Measurements from ENCODE around the gene VDR.
"Not testable (repeated sequence)": the region's sequence is repeated elsewhere in the genome, so short reads cannot be mapped to it uniquely, and the experiment has no call there.

The VDR gene

DNA sequence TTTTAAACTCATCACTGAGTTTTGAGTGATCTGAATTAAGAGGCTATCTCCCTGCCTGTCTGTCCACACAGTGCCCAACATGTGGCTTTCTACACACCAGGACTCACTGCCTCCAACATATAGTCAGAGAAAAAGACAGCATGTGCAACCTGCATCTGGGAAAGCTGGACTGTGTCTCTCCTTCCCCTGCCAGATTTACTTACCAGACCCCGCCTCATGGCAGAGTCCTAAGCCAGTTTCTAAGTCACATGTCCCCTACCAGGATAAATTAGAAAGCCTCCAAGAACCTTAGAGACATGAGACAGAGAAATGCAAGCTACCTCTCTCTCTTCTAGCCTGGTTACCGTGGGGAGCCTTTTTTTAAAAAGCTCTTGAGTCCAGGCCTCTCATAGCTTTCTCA is 82.4 kb downstream of the VDR start:
- no peak for DNase-seq
- Mint-ChIP-seq H3K9me3 (no peaks in the 10 kb centered on the region), H3K4me1 (peaks cover 45 to 46% of the 10 kb centered on the region in 2 donors), H3K27me3 (no peaks in the 10 kb centered on the region), H3K36me3 (peaks cover under 1 to 12% of the 10 kb centered on the region in 2 donors), H3K27ac (no peak overlapping the region), H3K4me3 (no peak overlapping the region)
- no peak for ATAC-seq (replicated peaks)

DNA sequence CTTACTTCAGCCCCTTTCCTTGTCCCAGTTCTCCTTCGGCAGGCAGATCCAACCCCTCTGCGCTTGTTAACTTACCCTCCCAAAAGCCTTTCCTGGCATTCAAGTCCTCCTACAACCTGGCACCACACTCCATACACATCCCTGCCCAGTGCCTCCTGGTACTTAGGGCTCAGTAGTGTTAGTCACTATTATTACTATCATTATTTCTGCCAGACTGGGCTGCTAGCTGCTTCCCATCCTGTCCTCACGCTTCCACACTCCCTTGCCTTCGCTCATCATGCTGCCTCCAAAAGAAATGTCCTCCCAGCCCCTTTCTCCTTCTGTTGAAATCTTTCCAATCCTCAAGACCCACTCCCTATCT is 83.5 kb downstream of the VDR start:
- H3K27ac Mint-ChIP-seq = no peak overlapping the region
- H3K9me3 Mint-ChIP-seq = no peaks in the 10 kb centered on the region
- DNase-seq = no peak

DNA sequence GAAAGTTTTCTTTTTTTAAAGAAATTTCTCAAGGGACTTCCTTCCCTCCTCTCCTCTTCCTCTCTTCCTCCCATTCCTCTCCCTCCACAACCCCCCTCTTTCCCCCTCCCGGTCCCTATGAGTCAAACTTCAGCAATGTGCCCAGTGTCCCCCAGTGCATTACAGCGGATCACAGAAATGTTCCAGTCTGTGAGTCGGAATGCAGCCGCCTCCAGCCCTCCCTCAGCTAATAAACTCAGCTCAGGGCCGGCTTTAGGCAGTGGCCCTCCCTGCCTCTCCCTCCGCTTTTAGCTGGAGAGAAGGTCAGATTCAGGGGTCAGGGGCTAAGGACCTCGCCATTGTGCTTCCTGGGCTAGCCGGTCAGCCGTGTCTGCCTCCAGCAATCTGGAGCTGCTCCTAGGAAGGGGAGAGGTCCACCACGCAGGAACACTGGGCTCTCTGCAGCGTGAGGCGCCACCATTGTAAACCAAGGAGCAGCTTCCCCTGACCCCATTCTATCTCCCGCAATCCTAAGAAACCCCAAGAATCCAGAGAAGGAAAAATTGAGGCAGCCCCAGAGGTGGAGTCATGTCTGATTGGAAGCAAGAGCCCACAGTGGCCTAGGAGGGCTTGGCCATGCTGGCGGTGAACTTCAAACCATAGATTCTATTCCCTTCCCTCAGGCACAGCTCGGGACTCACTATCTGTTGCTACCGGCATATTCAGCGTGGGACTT is 84.0 kb downstream of the VDR start:
- peak overlapping the region; percentile 97 for H3K27ac Mint-ChIP-seq
- peak overlapping the region; percentile 92 to 96 for H3K4me3 Mint-ChIP-seq
- no peaks in the 10 kb centered on the region for H3K9me3 Mint-ChIP-seq
- ATAC-seq (replicated peaks) (no peak), DNase-seq (no peak)
- H3K36me3 Mint-ChIP-seq = peaks cover 4 to 24% of the 10 kb centered on the region in 2 donors
- H3K27me3 Mint-ChIP-seq = no peaks in the 10 kb centered on the region
- H3K4me1 Mint-ChIP-seq = peaks cover 51 to 61% of the 10 kb centered on the region in 2 donors

More for the DNA sequence above, 83.5 kb downstream of the VDR start:
- no peak for ATAC-seq (replicated peaks)
- H3K4me3 Mint-ChIP-seq = peak overlapping the region; percentile 53 to 96
- peaks cover 2 to 21% of the 10 kb centered on the region in 2 donors for H3K36me3 Mint-ChIP-seq
- peaks cover 53 to 57% of the 10 kb centered on the region in 2 donors for H3K4me1 Mint-ChIP-seq
- H3K27me3 Mint-ChIP-seq = no peaks in the 10 kb centered on the region

DNA sequence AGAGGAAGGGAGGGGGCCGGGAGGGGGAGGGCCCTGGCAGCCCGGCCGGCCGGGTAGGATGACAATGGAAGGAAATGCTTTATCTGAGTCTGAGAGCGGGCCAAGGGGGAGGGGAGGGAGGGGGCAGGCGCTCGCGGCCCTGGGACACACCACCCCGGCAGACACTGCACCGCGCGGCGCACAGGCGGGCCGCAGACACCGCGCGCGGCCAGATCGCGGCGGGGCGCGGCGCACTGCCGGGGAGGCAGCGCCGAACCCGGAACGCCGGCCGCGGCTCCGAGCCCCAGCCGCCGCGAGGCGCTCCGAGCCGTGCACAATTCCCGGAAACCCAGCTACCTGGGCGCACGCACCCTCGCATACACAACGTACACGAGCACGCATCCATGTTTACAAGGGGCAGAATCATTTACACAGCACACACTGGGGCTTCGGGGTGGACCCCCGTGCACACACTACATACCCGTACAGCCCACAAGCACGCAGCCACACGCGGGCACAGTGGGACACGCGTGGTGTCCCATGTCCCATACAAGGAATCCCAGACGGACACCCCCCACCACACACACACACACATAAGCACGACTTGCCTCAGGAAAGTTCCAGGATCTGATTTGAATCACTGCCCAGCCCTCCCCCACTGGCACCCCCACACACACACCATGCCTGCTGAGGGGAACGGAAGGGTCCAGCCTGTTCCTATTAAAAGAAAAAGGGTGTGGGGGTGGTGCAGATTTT is 84.7 kb downstream of the VDR start, which contains the start of gene HDAC7:
Gene HDAC7 (minus strand): TSS at position 8 of the 735 bp plus-strand sequence. CDS start 118 bp downstream, outside the sequence.
- Mint-ChIP-seq H3K9me3 (no peaks in the 10 kb centered on the region), H3K36me3 (peaks cover 8 to 30% of the 10 kb centered on the region in 2 donors), H3K27me3 (no peaks in the 10 kb centered on the region), H3K27ac (peak within 1 kb of the TSS; percentile 99), H3K4me1 (peaks cover 48 to 63% of the 10 kb centered on the region in 2 donors), H3K4me3 (peak within 1 kb of the TSS; percentile 92 to 97)
- ATAC-seq (replicated peaks) = peak; percentile 69 to 71
- peak; percentile 40 for DNase-seq

DNA sequence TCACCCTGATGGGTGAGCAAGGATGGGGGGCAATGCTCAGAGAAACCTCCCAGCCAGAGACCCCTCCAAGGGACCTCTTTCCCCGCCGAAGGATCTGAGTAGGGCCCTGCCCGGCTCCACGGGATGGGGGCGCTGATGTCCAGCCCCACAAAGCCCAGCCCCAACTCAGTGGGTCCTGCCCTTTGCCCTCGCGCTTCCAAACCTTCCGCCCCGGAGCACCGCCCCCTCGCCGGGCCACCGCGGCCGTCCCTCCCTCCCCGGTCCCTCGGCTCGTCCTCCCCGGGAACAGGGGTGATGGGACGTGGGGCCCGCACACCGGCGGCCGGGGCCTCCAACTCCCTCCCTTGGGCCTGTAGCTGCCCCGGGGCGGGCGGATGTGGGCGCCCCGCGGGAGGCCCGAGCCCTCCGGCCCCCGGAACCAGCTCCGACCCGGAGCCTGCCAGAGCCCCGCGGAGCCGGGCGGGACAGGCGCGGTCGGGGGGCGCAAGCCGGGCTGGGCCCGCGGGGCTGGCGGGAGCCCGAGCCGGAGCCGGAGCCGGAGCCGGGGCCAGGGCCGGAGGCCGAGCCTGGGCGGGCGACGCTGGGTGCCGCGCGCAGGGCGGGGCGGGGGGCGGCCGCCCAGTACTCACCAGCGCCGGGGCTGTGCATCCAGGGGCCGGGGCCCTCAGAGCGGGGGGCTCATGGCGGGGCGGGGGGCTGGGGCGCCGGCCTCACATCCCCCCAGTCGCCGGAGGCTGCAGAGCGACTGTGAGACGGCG is 85.5 kb downstream of the VDR start:
- peak; percentile 48 for DNase-seq

DNA sequence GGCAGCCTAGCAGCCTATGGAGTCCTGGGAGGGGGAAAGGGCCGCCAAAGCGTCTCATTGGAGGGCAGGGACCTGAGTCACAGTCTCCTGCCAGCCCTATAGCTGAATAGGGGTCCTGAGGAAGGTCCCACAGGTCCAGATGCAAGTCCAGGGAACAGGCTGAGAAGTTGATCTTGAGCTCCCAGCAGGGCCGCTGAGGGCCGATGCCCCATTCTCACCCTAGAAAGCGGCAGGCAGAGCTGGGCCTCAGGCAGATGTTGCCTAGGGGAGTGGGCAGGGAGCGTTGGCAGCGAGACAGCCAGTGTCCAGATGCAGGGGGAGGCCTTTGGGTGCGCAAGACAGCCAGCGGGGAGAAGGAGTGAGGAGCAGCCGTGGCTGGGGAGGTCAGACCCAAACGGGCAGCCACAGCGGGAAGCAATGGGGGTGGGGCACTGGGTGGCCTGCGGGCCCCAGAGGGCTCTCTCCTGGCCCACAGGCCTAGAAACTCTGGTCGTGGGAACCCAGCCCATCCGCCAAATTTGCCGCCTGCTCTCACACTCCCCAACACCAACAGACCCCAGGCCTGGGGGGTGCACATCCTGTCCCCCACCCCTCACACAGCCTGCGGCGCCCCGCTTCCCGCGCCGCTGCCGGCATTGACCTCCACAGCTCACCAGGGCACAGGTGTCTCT is 86.2 kb downstream of the VDR start:
- Mint-ChIP-seq H3K36me3 (peaks cover 16 to 43% of the 10 kb centered on the region in 2 donors), H3K4me3 (peak overlapping the region; percentile 90 to 97), H3K27me3 (no peaks in the 10 kb centered on the region), H3K27ac (peak overlapping the region; percentile 99), H3K9me3 (peaks cover 0 to 5% of the 10 kb centered on the region in 2 donors), H3K4me1 (peaks cover 53 to 66% of the 10 kb centered on the region in 2 donors)
- peak; percentile 10 to 12 for ATAC-seq (replicated peaks)
- no peak for DNase-seq

More for the DNA sequence above, 85.5 kb downstream of the VDR start:
- Mint-ChIP-seq H3K27me3 (no peaks in the 10 kb centered on the region), H3K36me3 (peaks cover 10 to 37% of the 10 kb centered on the region in 2 donors), H3K4me1 (peaks cover 51 to 64% of the 10 kb centered on the region in 2 donors), H3K4me3 (peak overlapping the region; percentile 92 to 97), H3K9me3 (peaks cover 0 to 5% of the 10 kb centered on the region in 2 donors), H3K27ac (peak overlapping the region; percentile 99)
- peak; percentile 50 to 55 for ATAC-seq (replicated peaks)

DNA sequence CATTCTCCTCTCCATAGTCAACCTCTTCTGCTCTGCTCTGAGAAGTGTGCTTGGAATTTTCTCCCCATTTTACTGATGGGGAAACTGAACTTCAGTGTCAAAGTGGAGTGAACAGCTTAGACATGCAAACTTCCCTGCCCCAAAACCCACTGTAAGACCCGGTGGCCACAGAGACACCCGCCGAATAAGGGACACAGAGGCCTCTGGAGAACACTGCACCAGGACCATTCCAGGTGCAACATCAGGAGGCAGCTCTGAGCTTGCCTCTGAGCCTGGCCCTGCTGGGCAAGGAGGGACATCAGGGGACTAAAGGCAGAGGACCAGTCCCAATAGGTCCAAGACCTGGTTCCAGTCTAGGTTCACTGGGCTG is 86.8 kb downstream of the VDR start:
- Mint-ChIP-seq H3K9me3 (peaks cover 0 to 5% of the 10 kb centered on the region in 2 donors), H3K27ac (peak overlapping the region; percentile 99), H3K4me1 (peaks cover 58 to 72% of the 10 kb centered on the region in 2 donors), H3K4me3 (peak overlapping the region; percentile 90 to 97), H3K36me3 (peaks cover 20 to 48% of the 10 kb centered on the region in 2 donors), H3K27me3 (no peaks in the 10 kb centered on the region)
- DNase-seq = no peak
- ATAC-seq (replicated peaks) = no peak

DNA sequence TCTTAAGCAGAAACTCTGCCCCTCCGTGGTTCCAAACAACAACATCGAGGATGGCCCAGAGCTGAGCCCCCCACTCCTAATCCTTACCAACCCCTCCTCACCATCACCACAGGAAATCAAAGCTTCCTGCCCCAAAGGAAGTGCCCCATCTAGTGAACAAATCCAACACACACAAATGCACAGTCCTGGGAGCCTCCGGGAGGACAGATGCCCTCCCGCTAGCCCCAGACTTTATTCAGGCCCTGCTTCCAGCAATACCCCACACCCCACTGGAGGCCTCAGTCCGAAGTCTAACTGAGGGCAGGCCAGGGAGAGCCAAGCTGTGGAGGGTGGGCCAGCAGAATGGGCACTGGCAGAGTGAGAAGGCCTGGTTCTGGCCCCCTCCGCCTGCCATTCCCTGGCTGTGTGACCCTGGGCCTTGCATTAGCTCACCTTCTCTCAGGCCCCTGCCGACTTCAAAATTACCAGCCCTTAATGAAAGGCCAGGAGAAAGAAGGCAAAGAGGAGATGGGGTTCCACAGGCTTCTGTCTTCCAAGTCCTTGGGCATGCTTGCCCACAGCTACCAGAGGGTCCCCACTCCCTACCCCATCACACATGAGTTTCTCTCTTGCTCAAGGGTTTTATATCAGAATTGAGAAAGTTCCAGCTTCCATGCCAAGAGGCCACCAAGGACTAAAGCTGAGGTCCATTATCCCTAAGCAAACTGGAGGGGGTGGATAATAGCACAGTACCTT is 87.4 kb downstream of the VDR start:
- Mint-ChIP-seq H3K4me3 (peak overlapping the region; percentile 90 to 97), H3K27ac (peak overlapping the region; percentile 99), H3K4me1 (peaks cover 60 to 77% of the 10 kb centered on the region in 2 donors), H3K9me3 (peaks cover 0 to 5% of the 10 kb centered on the region in 2 donors), H3K27me3 (no peaks in the 10 kb centered on the region), H3K36me3 (peaks cover 20 to 48% of the 10 kb centered on the region in 2 donors)
- ATAC-seq (replicated peaks) = no peak
- no peak for DNase-seq

DNA sequence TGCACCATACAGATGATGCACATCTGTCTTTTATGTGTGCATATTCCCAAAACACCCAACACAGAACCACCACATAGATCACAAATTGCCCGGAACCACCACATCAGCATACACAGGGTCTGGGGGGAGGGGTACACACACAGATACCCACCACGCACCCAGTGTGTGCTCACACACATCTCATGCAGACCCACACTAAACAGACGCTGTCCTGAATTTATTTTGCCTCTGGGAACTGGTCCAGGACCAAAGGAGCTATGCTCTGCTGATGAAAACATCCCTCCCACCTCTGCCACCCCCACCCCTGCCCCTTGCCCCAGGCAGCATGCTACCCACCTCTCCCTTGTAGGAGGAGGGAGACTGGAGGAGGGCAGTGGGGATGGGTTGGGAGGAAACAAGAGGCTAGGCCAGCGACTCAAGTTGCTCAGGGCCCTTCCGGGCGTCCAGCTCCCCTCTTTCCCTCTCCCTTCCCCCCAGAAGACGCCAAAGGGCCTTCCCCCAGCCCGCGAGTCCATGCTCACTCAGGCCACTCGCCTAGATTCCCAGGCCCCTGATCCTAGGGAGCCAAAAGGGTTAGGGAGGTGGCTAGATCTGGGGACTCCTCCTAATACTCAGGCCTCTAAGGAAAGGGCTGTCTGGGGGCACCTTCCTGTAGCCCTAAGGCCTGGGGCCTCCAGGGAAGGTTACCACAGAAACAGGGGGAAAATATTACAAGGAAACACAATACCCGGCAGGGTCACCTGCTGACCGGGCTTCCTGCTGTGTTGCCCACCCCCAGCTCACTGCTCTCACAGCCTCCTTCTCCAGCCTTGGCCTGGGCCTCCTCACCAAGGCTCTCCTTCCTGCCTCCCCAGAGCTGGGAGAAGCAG is 88.2 kb downstream of the VDR start:
- Mint-ChIP-seq H3K4me1 (peaks cover 64 to 85% of the 10 kb centered on the region in 2 donors), H3K36me3 (peaks cover 20 to 48% of the 10 kb centered on the region in 2 donors), H3K9me3 (peaks cover 0 to 5% of the 10 kb centered on the region in 2 donors), H3K27ac (peak overlapping the region; percentile 99), H3K27me3 (no peaks in the 10 kb centered on the region), H3K4me3 (peak overlapping the region; percentile 90 to 97)
- no peak for ATAC-seq (replicated peaks)
- no peak for DNase-seq

DNA sequence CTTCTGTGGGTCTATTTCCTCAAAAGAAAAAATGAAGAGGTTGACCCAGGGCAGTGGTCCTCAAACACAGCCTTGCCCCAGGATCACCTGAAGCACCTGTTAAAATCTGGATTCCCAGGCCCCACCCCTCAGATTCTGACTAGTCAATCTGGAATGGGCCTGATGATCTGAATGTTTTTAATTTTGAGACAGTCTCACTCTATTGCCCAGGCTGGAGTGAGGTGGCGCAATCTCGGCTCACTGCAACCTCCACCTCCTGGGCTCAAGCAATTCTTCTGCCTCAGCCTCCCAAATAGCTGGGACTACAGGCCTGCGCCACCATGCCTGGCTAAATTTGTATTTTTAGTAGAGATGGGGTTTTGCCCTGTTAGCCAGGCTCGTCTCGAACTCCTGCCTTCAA is 89.3 kb downstream of the VDR start:
- not testable (repeated sequence) for DNase-seq; ATAC-seq (replicated peaks); H3K9me3 Mint-ChIP-seq; H3K27me3 Mint-ChIP-seq
- peaks cover 67 to 86% of the 10 kb centered on the region in 2 donors for H3K4me1 Mint-ChIP-seq
- H3K27ac Mint-ChIP-seq = peak overlapping the region; percentile 99
- peaks cover 21 to 50% of the 10 kb centered on the region in 2 donors for H3K36me3 Mint-ChIP-seq
- peak overlapping the region; percentile 9 to 42 for H3K4me3 Mint-ChIP-seq

DNA sequence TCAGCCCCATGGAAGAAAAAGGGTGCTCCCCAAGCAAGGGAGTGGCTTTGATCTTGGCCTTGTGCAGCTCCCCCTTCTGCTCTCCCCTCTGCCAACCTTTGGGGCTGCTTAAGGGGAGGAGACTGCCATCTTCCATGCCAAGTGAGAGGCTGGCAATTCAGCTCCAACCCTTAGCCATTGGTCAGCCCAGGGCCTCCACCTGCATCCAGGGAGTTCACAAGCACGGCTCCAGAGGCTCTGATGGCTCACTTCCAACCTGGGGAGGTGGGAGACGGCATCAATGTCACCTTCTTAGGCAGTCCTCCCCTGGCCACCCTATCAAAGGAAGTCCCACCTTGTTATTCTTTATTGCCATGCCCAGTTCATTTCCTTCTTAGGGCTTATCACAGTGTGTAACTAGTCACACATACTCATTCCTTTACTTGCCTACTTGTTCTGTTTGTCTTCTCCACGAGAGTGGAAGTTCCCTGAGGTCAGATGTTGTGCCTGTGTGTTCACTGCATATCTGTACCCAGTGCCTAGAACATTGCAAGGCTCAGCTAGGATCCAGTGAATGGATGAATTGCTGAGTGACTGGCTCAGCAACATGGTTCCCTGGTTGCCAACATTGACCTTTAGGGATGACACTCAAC is 90.1 kb downstream of the VDR start:
- ATAC-seq (replicated peaks) (no peak), DNase-seq (no peak)
- peak overlapping the region; percentile 99 for H3K27ac Mint-ChIP-seq
- peaks cover 67 to 88% of the 10 kb centered on the region in 2 donors for H3K4me1 Mint-ChIP-seq
- peaks cover 0 to 5% of the 10 kb centered on the region in 2 donors for H3K9me3 Mint-ChIP-seq
- H3K4me3 Mint-ChIP-seq = peak overlapping the region; percentile 78 to 80
- no peaks in the 10 kb centered on the region for H3K27me3 Mint-ChIP-seq
- H3K36me3 Mint-ChIP-seq = peaks cover 22 to 50% of the 10 kb centered on the region in 2 donors
